ENCODE results near the gene MS4A13.
"Not testable (repeated sequence)": the region's sequence is repeated elsewhere in the genome, so short reads cannot be mapped to it uniquely, and the experiment has no call there.

MS4A13 gene

DNA sequence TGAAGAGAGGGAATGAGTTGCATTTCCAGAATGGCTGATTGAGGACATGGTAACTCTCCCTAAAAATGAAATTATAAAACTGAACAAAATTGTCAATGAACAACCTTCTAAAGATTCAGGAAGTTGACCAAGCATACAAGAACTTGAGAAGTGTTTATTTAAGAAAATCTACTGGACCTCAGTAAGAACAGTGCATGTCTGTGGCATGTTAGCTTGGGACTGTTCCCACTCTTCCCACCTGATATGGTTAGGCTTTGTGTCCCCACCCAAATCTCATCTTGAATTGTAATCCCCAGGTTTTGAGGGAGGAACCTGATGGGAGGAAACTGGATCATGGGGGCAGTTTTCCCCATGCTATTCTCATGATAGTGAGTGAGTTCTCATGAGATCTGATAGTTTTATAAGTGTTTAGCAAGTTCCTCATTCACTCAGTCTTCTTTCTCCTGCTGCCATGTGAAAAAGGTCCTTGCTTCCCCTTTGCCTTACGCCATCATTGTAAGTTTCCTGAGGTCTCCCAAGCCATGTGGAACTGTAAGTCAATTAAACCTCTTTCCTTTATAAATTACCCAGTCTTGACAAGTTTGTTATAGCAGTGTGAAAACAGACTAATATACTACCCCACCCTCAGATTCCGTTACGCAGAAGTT, 15.4 kb downstream of the MS4A13 start:
- DNase-seq (ENCODE audit: low read depth, low spot score), result no peak

DNA sequence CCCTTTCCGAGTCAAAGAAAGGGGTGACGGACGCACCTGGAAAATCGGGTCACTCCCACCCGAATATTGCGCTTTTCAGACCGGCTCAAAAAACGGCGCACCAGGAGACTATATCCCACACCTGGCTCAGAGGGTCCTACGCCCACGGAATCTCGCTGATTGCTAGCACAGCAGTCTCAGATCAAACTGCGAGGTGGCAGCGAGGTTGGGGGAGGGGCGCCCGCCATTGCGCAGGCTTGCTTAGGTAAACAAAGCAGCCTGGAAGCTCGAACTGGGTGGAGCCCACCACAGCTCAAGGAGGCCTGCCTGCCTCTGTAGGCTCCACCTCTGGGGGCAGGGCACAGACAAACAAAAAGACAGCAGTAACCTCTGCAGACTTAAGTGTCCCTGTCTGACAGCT, 17.2 kb downstream of the MS4A13 start:
- DNase-seq (ENCODE audit: low read depth, low spot score), result not testable (repeated sequence)

DNA sequence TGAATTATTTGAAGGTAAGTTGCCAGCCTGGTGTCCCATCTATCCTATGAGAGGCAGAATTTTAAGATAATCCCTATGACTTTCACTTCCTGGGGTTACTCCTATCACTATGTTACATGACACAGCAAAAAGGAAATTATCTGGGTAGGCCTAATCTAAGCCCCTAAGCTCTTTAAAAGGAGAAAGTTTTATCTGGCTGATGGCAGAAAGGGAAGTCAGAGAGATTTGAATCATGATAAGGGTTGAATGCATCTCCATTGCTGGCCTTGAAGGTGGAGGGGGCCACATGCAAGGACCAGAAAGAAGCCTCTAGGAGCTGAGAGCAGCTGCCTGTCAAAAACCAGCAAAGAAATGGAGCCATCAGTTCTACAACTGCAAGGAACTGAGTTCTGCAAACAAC, 23.4 kb downstream of the MS4A13 start:
- DNase-seq (ENCODE audit: low read depth, low spot score), result not testable (repeated sequence)

DNA sequence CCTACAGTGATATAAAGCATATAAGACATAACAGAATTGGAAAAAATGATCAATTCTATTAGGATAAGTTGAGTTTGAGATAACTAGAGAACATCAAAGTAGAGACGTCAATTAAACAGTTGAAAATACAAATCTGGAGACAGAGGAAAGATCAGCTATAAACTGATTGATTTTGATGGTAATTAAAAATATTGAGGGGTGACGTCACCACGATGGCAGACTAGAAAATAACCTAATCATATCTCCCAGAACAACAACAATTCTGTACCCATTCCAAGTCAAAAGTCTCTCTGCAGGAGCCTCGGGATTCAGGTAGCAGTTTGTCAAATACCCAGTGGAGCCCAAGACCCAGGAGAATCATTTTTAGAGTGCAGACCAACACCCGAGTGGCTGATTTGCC, 28.9 kb downstream of the MS4A13 start:
- DNase-seq (ENCODE audit: low read depth, low spot score), result no peak

DNA sequence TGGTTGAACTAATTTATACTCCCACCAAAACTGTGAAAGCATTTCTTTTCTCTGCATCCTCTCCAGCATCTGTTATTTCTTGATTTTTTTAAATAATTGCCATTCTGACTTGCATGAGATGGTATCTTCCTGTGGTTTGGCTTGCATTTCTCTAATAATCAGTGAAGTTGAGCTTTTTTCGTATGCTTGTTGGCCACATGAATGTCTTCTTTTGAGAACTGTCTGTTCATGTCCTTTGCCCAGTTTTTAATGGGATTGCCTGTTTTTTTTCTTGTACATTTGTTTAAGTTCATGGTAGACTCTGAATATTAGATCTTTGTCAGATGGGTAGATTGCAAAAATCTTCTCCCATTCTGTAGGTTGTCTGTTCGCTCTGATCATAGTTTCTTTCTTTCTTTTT, 46.1 kb downstream of the MS4A13 start:
- no peak for DNase-seq (ENCODE audit: low read depth, low spot score)

DNA sequence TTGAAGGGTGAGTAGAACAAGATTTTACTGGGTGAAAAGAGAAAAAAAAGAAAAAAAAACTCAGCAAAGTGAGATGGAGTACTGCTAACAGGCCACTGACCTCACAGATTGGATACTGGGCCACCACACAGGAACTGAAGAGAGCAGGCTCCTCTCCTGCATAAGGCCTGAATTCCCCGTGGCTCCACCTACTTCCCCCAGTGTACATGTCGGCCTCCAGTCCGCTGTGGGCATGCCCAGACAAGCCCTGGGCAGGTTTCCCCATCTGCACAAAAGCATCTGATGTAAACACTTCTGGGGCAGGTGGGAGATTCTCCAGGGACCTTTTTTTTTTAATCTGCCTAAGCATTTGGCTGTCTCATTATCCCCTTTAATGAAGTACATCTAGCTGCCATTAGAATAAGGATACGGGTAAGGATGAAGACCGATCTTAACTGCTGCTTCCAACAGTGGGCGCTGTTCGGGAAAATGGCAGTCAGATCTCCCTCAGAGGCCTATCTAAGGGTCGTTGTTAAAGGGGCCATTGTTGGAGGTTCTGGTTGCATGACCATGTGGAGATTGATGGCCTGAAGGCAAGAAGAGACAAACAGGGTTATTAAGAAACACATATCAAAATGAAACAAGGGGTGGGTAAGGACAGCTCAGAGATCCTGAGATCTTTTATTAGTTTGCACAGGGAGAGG, 48.5 kb downstream of the MS4A13 start:
- no peak for DNase-seq (ENCODE audit: low read depth, low spot score)

DNA sequence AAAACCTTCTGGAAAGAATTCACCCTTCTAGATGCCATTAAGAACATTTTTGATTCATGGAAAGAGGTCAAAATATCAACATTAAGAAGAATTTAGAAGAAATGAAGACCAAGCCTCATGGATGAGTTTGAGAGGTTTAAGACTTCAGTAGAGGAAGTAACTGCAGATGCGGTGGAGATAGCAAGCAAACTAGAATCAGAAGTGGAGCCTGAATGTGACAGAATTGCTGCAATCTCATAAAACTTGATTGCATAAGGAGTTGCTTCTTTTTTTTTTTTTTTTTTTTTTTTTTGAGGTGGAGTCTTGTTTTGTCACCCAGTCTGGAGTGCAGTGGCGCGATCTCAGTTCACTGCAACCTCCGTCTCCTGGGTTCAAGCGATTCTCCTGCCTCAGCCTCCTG, 51.6 kb downstream of the MS4A13 start:
- DNase-seq (ENCODE audit: low read depth, low spot score), result no peak

DNA sequence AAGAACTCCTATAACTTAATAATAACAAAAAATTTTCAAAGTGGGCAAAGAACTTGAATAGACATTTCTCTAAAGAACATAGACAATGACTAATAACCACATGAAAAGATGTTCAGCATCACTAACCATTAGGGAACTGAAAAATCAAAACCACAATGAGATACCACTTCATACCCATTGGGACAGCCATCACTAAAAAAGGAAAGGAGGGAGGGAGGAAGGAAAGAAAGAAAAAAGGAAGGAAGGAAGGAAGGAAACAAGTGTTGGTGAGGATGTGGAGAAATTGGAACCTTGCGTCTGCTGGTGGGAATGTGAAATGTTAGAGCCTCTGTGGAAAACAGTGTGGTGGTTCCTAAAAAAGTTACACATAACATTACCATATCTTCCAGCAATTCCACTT, 55.8 kb downstream of the MS4A13 start:
- DNase-seq (ENCODE audit: low read depth, low spot score), result no peak

DNA sequence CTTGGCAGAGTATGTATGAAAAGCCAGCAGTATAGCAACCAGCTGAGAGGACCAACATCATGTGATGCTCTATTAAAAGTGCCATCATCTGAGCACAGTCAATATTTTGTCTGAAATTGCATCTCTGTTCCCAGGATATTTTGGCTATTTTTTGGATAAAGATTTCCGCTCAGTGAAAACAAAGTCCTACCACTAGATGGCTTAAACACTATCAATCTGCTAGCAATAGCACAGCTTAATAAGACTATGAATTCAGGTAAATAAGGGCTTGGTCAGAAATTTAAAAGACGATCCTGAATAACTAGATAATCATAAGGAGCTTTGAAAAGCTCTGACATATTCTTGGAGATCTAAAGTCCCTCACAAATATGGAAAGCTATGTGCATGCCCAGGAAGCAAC, 74.4 kb downstream of the MS4A13 start:
- DNase-seq (ENCODE audit: low read depth, low spot score), result no peak

Data from activated CD4-positive, CD25-positive, alpha-beta regulatory T cell treated with anti-CD3 and anti-CD28 coated beads, Interleukin-2, amount 50 U/mL, for 16 hours (primary cell).